COLO668 (cell line): ENCODE results near the gene KIAA0408.

Experiments used
- DNase-seq: peaks from one replicate; lab custom pipeline; 2025; ENCODE audit not compliant: unreplicated experiment; lab: John Stamatoyannopoulos, UW

The KIAA0408 gene

GRCh38 chr6:127459231-127459641 lies at the start of gene KIAA0408:
KIAA0408 (minus strand) TSS chr6:127459389; CDS start chr6:127453981, 5,408 bp downstream.
- no peak for DNase-seq

GRCh38 chr6:127506894-127507293 lies 47.7 kb upstream of the KIAA0408 start:
- DNase-seq, result no peak

- no peak for DNase-seq
Observed at GRCh38 chr6:127503022-127503421, 43.8 kb upstream of the KIAA0408 start.

- no peak for DNase-seq
Observed at GRCh38 chr6:127497410-127497809, 38.2 kb upstream of the KIAA0408 start.

- DNase-seq, result no peak
Observed at GRCh38 chr6:127496471-127496870, 37.3 kb upstream of the KIAA0408 start.

GRCh38 chr6:127494240-127494767 lies 35.1 kb upstream of the KIAA0408 start:
- DNase-seq, result no peak

GRCh38 chr6:127489248-127489647 lies 30.1 kb upstream of the KIAA0408 start:
- DNase-seq, result no peak

- DNase-seq, result no peak
Observed at GRCh38 chr6:127486934-127487333, 27.7 kb upstream of the KIAA0408 start.

GRCh38 chr6:127484212-127484863 lies 25.1 kb upstream of the KIAA0408 start:
- no peak for DNase-seq

GRCh38 chr6:127483399-127484055 lies 24.3 kb upstream of the KIAA0408 start:
- DNase-seq, result no peak

GRCh38 chr6:127482325-127482724 lies 23.1 kb upstream of the KIAA0408 start:
- no peak for DNase-seq

GRCh38 chr6:127481628-127482027 lies 22.4 kb upstream of the KIAA0408 start:
- DNase-seq, result no peak

- DNase-seq, result no peak
Observed at GRCh38 chr6:127481111-127481510, 21.9 kb upstream of the KIAA0408 start.

GRCh38 chr6:127477658-127478057 lies 18.5 kb upstream of the KIAA0408 start:
- no peak for DNase-seq

GRCh38 chr6:127475823-127476176 lies 16.6 kb upstream of the KIAA0408 start:
- DNase-seq, result no peak

- DNase-seq, result no peak
Observed at GRCh38 chr6:127475135-127475822, 16.1 kb upstream of the KIAA0408 start.

- DNase-seq, result no peak
Observed at GRCh38 chr6:127471379-127472255, 12.4 kb upstream of the KIAA0408 start.

- DNase-seq, result no peak
Observed at GRCh38 chr6:127468936-127469335, 9.7 kb upstream of the KIAA0408 start.

- no peak for DNase-seq
Observed at GRCh38 chr6:127466416-127466815, 7.2 kb upstream of the KIAA0408 start.

- peak; percentile 38 for DNase-seq
Observed at GRCh38 chr6:127464881-127465459, 5.8 kb upstream of the KIAA0408 start.
